Liver (tissue), 9 donors: ENCODE results near the gene CDC42EP3. TPM values are rescaled to one million over a fixed set of nuclear protein-coding genes. Genes with fewer than 3 reads are reported as not detected.

Experiments used
- DNase-seq: peaks from one replicate; pipeline ENCODE4 v3.0.0-alpha.2; 2017; ENCODE audit warnings: low spot score
- H3K27ac ChIP-seq, 2 donors: one replicate each; pipeline ENCODE4 v1.7.0; 2013; ENCODE audit warnings: inconsistent platforms in 2 of 2, low read length in 2 of 2, control low read depth in 1 of 2, low read depth in 1 of 2, mild to moderate bottlenecking in 1 of 2
- H3K27me3 ChIP-seq, 4 donors: one replicate each; pipeline versions ENCODE4 v1.6.1 to v1.7.0; 2013; ENCODE audit warnings: low read length in 3 of 4, inconsistent platforms in 1 of 4, mild to moderate bottlenecking in 1 of 4, moderate library complexity in 1 of 4; ENCODE audit not compliant: control insufficient read depth in 4 of 4, insufficient read depth in 4 of 4
- H3K36me3 ChIP-seq, 4 donors: one replicate each; pipeline versions ENCODE4 v1.6.1 to v1.7.0; 2013; ENCODE audit warnings: low read length in 3 of 4, mild to moderate bottlenecking in 3 of 4, low read depth in 1 of 4, moderate library complexity in 1 of 4; ENCODE audit not compliant: control insufficient read depth in 4 of 4, insufficient read depth in 3 of 4
- H3K4me1 ChIP-seq, 4 donors: one replicate each; pipeline versions ENCODE4 v1.6.1 to v1.7.0; 2013; ENCODE audit warnings: low read length in 3 of 4, mild to moderate bottlenecking in 3 of 4, moderate library complexity in 1 of 4; ENCODE audit not compliant: control insufficient read depth in 4 of 4, insufficient read depth in 4 of 4
- H3K4me3 ChIP-seq, 3 donors: one replicate each; pipeline versions ENCODE4 v1.6.1 to v1.7.0; 2013; ENCODE audit warnings: low read length in 3 of 3, control low read depth in 1 of 3, low read depth in 1 of 3, mild to moderate bottlenecking in 1 of 3
- H3K9ac ChIP-seq, 2 donors: one replicate each; pipeline ENCODE4 v1.7.0; 2013; ENCODE audit warnings: low read length in 2 of 2, mild to moderate bottlenecking in 2 of 2, moderate library complexity in 2 of 2, control low read depth in 1 of 2, low read depth in 1 of 2
- H3K9me3 ChIP-seq, 4 donors: one replicate each; pipeline versions ENCODE4 v1.6.1 to v1.7.0; 2013; ENCODE audit warnings: low read length in 3 of 4; ENCODE audit not compliant: control insufficient read depth in 4 of 4
- ATF3 ChIP-seq: IDR thresholded peaks from 2 replicates; pipeline ENCODE4 v1.6.1; 2016; ENCODE audit warnings: antibody characterized with exemption
- EGR1 ChIP-seq, 2 donors: IDR thresholded peaks; 2 replicates each; pipeline ENCODE4 v1.6.1; 2016 to 2018; ENCODE audit warnings: antibody characterized with exemption in 2 of 2, low read depth in 2 of 2
- FOXA1 ChIP-seq: IDR thresholded peaks from 2 replicates; pipeline ENCODE4 v1.6.1; 2016; ENCODE audit warnings: antibody characterized with exemption
- FOXA2 ChIP-seq: IDR thresholded peaks from 2 replicates; pipeline ENCODE4 v1.6.1; 2016; ENCODE audit warnings: antibody characterized with exemption
- GABPA ChIP-seq, 2 donors: IDR thresholded peaks in 1 of 2; conservative IDR thresholded peaks in 1 of 2; 2 replicates each; pipeline ENCODE4 v1.6.1; 2016; ENCODE audit warnings: antibody characterized with exemption in 2 of 2, mild to moderate bottlenecking in 1 of 2, moderate library complexity in 1 of 2
- HNF4G ChIP-seq: IDR thresholded peaks from 2 replicates; pipeline ENCODE4 v1.6.1; 2016; ENCODE audit warnings: antibody characterized with exemption
- JUND ChIP-seq, 2 donors: IDR thresholded peaks; 2 replicates each; pipeline ENCODE4 v1.6.1; 2016; ENCODE audit warnings: antibody characterized with exemption in 2 of 2
- MAX ChIP-seq: IDR thresholded peaks from 2 replicates; pipeline ENCODE4 v1.6.1; 2016; ENCODE audit warnings: antibody characterized with exemption
- NR2F2 ChIP-seq: IDR thresholded peaks from 2 replicates; pipeline ENCODE4 v1.6.1; 2016; ENCODE audit warnings: antibody characterized with exemption
- RAD21 ChIP-seq, 2 donors: IDR thresholded peaks; 2 replicates each; pipeline ENCODE4 v1.6.1; 2016; ENCODE audit warnings: antibody characterized with exemption in 2 of 2, mild to moderate bottlenecking in 2 of 2
- REST ChIP-seq: IDR thresholded peaks from 2 replicates; pipeline ENCODE4 v1.6.1; 2016; ENCODE audit warnings: antibody characterized with exemption, mild to moderate bottlenecking
- RXRA ChIP-seq, 2 donors: IDR thresholded peaks; 2 replicates each; pipeline ENCODE4 v1.6.1; 2017 to 2018; ENCODE audit warnings: antibody characterized with exemption in 2 of 2, mild to moderate bottlenecking in 1 of 2
- SP1 ChIP-seq: IDR thresholded peaks from 2 replicates; pipeline ENCODE4 v1.6.1; 2018; ENCODE audit warnings: antibody characterized with exemption, mild to moderate bottlenecking
- TAF1 ChIP-seq: conservative IDR thresholded peaks from 2 replicates; pipeline ENCODE4 v1.6.1; 2016; ENCODE audit warnings: antibody characterized with exemption, mild to moderate bottlenecking
- YY1 ChIP-seq: IDR thresholded peaks from 2 replicates; pipeline ENCODE4 v1.6.1; 2016; ENCODE audit warnings: antibody characterized with exemption, mild to moderate bottlenecking
- WGBS: extraction: QIAGEN DNeasy Blood & Tissue Kit; methylation state at CpG from one replicate; pipeline ENCODE4 v1.1.7; 2013; 5-methylcytosine and 5-hydroxymethylcytosine counted together
- polyA plus RNA-seq, 2 donors: library from polyadenylated mRNA; stranded (reverse) in 1 of 2; unstranded in 1 of 2; fragments of 200-250 nt in 1 of 2; fragments of >200 nt in 1 of 2; fragmentation: Nextera tagmentation in 1 of 2; extraction: Ambion mirVana in 1 of 2; gene quantifications; one replicate each; pipeline versions ENCODE4 v1.2.1 to v1.2.3, GENCODE V29; 2013 to 2015
- total RNA-seq, 2 donors: library from RNA; depleted of rRNA; stranded (reverse); fragments of >200 nt; gene quantifications; one replicate each; pipeline ENCODE4 v1.2.3, GENCODE V29; 2014
- donor health status: healthy.
- donor health status: healthy.
- donor health status: healthy.
- donor health status: healthy.
- donor health status: healthy.

Gene CDC42EP3
- total and polyA plus RNA-seq, 4 donors, result 2.5 to 4.1 (median 3.3) TPM

- TF ChIP-seq YY1 (no peak), SP1 (no peak), MAX (no peak), ATF3 (no peak), EGR1 (IDR thresholded peaks at IDR 0.05; ENCODE audit: low read depth in 2 of 2) (no peak), TAF1 (no peak), NR2F2 (no peak), FOXA1 (no peak), GABPA (IDR thresholded peaks at IDR 0.05 in 1 of 2, conservative IDR thresholded peaks at IDR 0.05 in 1 of 2) (no peak), RAD21 (IDR thresholded peaks at IDR 0.05) (no peak), FOXA2 (no peak), REST (no peak), JUND (IDR thresholded peaks at IDR 0.05) (no peak), HNF4G (no peak), RXRA (IDR thresholded peaks at IDR 0.05) (no peak)
- Histone ChIP-seq H3K27me3 (no peaks in the 10 kb centered on the region), H3K9ac (no peak overlapping the region), H3K9me3 (no peaks in the 10 kb centered on the region), H3K4me3 (no peak overlapping the region), H3K36me3 (no peaks in the 10 kb centered on the region), H3K27ac (no peak overlapping the region), H3K4me1 (no peaks in the 10 kb centered on the region)
- no peak for DNase-seq
- 89% methylated on average over 4 of the region's 4 CpGs for WGBS
Observed at GRCh38 chr2:37636381-37637066, 34.9 kb downstream of the CDC42EP3 start.

- H3K9me3 ChIP-seq, result no peaks in the 10 kb centered on the region
- H3K36me3 ChIP-seq, result no peaks in the 10 kb centered on the region
- no peaks in the 10 kb centered on the region for H3K27me3 ChIP-seq
- peak overlapping the region; percentile 39 to 42 for H3K27ac ChIP-seq
- no peak overlapping the region for H3K4me3 ChIP-seq
- H3K4me1 ChIP-seq, result no peaks in the 10 kb centered on the region
- TF ChIP-seq RAD21 (IDR thresholded peaks at IDR 0.05), result peak; percentile 15 to 31
- peak; percentile 9 for TF ChIP-seq SP1
- peak; percentile 18 to 38 for TF ChIP-seq RXRA (IDR thresholded peaks at IDR 0.05)
- peak in 1 of 2 donors; percentile 34 for TF ChIP-seq JUND (IDR thresholded peaks at IDR 0.05)
- TF ChIP-seq FOXA1, result no peak
- no peak overlapping the region for H3K9ac ChIP-seq
- no peak for DNase-seq
- WGBS, result 75% methylated on average over 8 of the region's 8 CpGs
Observed at GRCh38 chr2:37635504-37636380, 35.7 kb downstream of the CDC42EP3 start.
